ENCODE results near the gene AMPD2. TPM values are rescaled to one million over a fixed set of nuclear protein-coding genes. Genes with fewer than 3 reads are reported as not detected.

Gene AMPD2
- total RNA-seq, 1 donor, result 59.4 TPM

- peak overlapping the region; percentile 37 for H2AFZ ChIP-seq (ENCODE audit: low read length)
- H3K27me3 ChIP-seq (ENCODE audit: insufficient read depth, low read length), result peaks cover 18% of the 10 kb centered on the region
- H3K36me3 ChIP-seq (ENCODE audit: insufficient read depth, low read length), result no peaks in the 10 kb centered on the region
- no peak overlapping the region for H3K27ac ChIP-seq (ENCODE audit: low read depth, low read length)
- H3K4me3 ChIP-seq (ENCODE audit: insufficient read depth, low read length), result peak overlapping the region; percentile 56
- H4K20me1 ChIP-seq (ENCODE audit: insufficient read depth, low read length), result no peaks in the 10 kb centered on the region
- H3K79me2 ChIP-seq (ENCODE audit: insufficient read depth, low read length), result no peaks in the 10 kb centered on the region
- peak overlapping the region; percentile 72 for H3K4me2 ChIP-seq (ENCODE audit: insufficient read depth, low read length)
- DNase-seq (ENCODE audit: insufficient read length, low spot score, missing footprints), result no peak
- peaks cover 13% of the 10 kb centered on the region for H3K4me1 ChIP-seq (ENCODE audit: insufficient read depth, low read length)
- no peaks in the 10 kb centered on the region for H3K9me3 ChIP-seq (ENCODE audit: low read depth, low read length)
- peak; percentile 40 for TF ChIP-seq CTCF (IDR thresholded peaks at IDR 0.05; ENCODE audit: extremely low read depth, low read depth, low read length)
Measured at GRCh38 chr1:109649491-109649914, 29.9 kb downstream of the AMPD2 start.

- peak overlapping the region; percentile 43 for H3K4me2 ChIP-seq (ENCODE audit: insufficient read depth, low read length)
- no peaks in the 10 kb centered on the region for H3K9me3 ChIP-seq (ENCODE audit: low read depth, low read length)
- no peak overlapping the region for H3K27ac ChIP-seq (ENCODE audit: low read depth, low read length)
- no peaks in the 10 kb centered on the region for H4K20me1 ChIP-seq (ENCODE audit: insufficient read depth, low read length)
- no peak for TF ChIP-seq CTCF (IDR thresholded peaks at IDR 0.05; ENCODE audit: extremely low read depth, low read depth, low read length)
- no peaks in the 10 kb centered on the region for H3K79me2 ChIP-seq (ENCODE audit: insufficient read depth, low read length)
- no peak overlapping the region for H2AFZ ChIP-seq (ENCODE audit: low read length)
- H3K27me3 ChIP-seq (ENCODE audit: insufficient read depth, low read length), result peaks cover 18% of the 10 kb centered on the region
- DNase-seq (ENCODE audit: insufficient read length, low spot score, missing footprints), result no peak
- H3K4me3 ChIP-seq (ENCODE audit: insufficient read depth, low read length), result no peak overlapping the region
- H3K4me1 ChIP-seq (ENCODE audit: insufficient read depth, low read length), result peaks cover 20% of the 10 kb centered on the region
- no peaks in the 10 kb centered on the region for H3K36me3 ChIP-seq (ENCODE audit: insufficient read depth, low read length)
Measured at GRCh38 chr1:109650609-109651008, 31.0 kb downstream of the AMPD2 start.

- no peaks in the 10 kb centered on the region for H3K79me2 ChIP-seq (ENCODE audit: insufficient read depth, low read length)
- DNase-seq (ENCODE audit: insufficient read length, low spot score, missing footprints), result no peak
- H3K9me3 ChIP-seq (ENCODE audit: low read depth, low read length), result no peaks in the 10 kb centered on the region
- no peaks in the 10 kb centered on the region for H3K36me3 ChIP-seq (ENCODE audit: insufficient read depth, low read length)
- H3K4me1 ChIP-seq (ENCODE audit: insufficient read depth, low read length), result peaks cover 21% of the 10 kb centered on the region
- TF ChIP-seq CTCF (IDR thresholded peaks at IDR 0.05; ENCODE audit: extremely low read depth, low read depth, low read length), result no peak
- H2AFZ ChIP-seq (ENCODE audit: low read length), result no peak overlapping the region
- no peak overlapping the region for H3K4me2 ChIP-seq (ENCODE audit: insufficient read depth, low read length)
- peaks cover 18% of the 10 kb centered on the region for H3K27me3 ChIP-seq (ENCODE audit: insufficient read depth, low read length)
- no peak overlapping the region for H3K4me3 ChIP-seq (ENCODE audit: insufficient read depth, low read length)
- no peak overlapping the region for H3K27ac ChIP-seq (ENCODE audit: low read depth, low read length)
- no peaks in the 10 kb centered on the region for H4K20me1 ChIP-seq (ENCODE audit: insufficient read depth, low read length)
Measured at GRCh38 chr1:109652402-109652801, 32.8 kb downstream of the AMPD2 start.

GRCh38 chr1:109653306-109653705, 33.7 kb downstream of the AMPD2 start:
- Histone ChIP-seq H3K79me2 (ENCODE audit: insufficient read depth, low read length) (no peaks in the 10 kb centered on the region), H3K4me3 (ENCODE audit: insufficient read depth, low read length) (no peak overlapping the region), H3K27me3 (ENCODE audit: insufficient read depth, low read length) (peaks cover 18% of the 10 kb centered on the region), H3K27ac (ENCODE audit: low read depth, low read length) (no peak overlapping the region), H3K4me2 (ENCODE audit: insufficient read depth, low read length) (no peak overlapping the region), H3K36me3 (ENCODE audit: insufficient read depth, low read length) (no peaks in the 10 kb centered on the region), H3K4me1 (ENCODE audit: insufficient read depth, low read length) (peaks cover 21% of the 10 kb centered on the region), H2AFZ (ENCODE audit: low read length) (no peak overlapping the region), H3K9me3 (ENCODE audit: low read depth, low read length) (no peaks in the 10 kb centered on the region), H4K20me1 (ENCODE audit: insufficient read depth, low read length) (no peaks in the 10 kb centered on the region)
- DNase-seq (ENCODE audit: insufficient read length, low spot score, missing footprints), result no peak
- TF ChIP-seq CTCF (IDR thresholded peaks at IDR 0.05; ENCODE audit: extremely low read depth, low read depth, low read length), result no peak
